ENCODE results near the gene ARHGAP9. TPM values are rescaled to one million over a fixed set of nuclear protein-coding genes. Genes with fewer than 3 reads are reported as not detected.
A peak's percentile ranks its signal among the peaks of the same experiment; 100 is the strongest.

ARHGAP9 gene
- polyA plus RNA-seq, 1 of the 3 experiments (the other 2 are of a cell fraction), result 0.66 TPM

- Histone ChIP-seq H3K4me1 (ENCODE audit: control insufficient read depth in 1 of 2, insufficient read depth in 2 of 2, low read depth in 1 of 2, low read length in 1 of 2) (peaks cover 6 to 16% of the 10 kb centered on the region in 2 experiments; a peak in 2 of 4 replicates), H2AFZ (ENCODE audit: low read depth) (no peak overlapping the region), H3K36me3 (replicated peaks in 1 of 2; ENCODE audit: control insufficient read depth in 1 of 2, insufficient read depth in 2 of 2, low read length in 1 of 2) (no peaks in the 10 kb centered on the region), H3K27me3 (ENCODE audit: insufficient read depth) (no peaks in the 10 kb centered on the region), H3K9ac (no peak overlapping the region), H3K9me3 (no peaks in the 10 kb centered on the region), H3K27ac (ENCODE audit: low read depth in 2 of 2, low read length in 1 of 2) (no peak overlapping the region), H3K79me2 (ENCODE audit: insufficient read depth) (no peaks in the 10 kb centered on the region), H3K4me3 (ENCODE audit: low read depth in 2 of 2, low read length in 1 of 2) (no peak overlapping the region), H3K4me2 (no peak overlapping the region), H3F3A (replicated peaks; ENCODE audit: insufficient read depth) (no peaks in the 10 kb centered on the region), H3K9me2 (no peaks in the 10 kb centered on the region), H4K20me1 (ENCODE audit: insufficient read depth) (no peaks in the 10 kb centered on the region)
- DNase-seq, result peak; percentile 81
- 2% methylated on average over 6 of the region's 7 CpGs for WGBS (ENCODE audit: low lambda C conversion rate)
- POLR2A ChIA-PET, result interaction anchor here (0.6 to 1.3 kb wide), 2 partner anchors 97 to 145 kb away, joined by 3 to 4 read pairs; no protein-coding TSS in a partner anchor
- TF ChIP-seq RCOR1 (IDR thresholded peaks at IDR 0.05; ENCODE audit: low read length) (no peak), CHD2 (IDR thresholded peaks at IDR 0.05; ENCODE audit: low read length, partially characterized antibody) (peak; percentile 30), SMC3 (IDR thresholded peaks at IDR 0.05; ENCODE audit: low read depth, low read length) (peak; percentile 91), CTCF (IDR thresholded peaks at IDR 0.05) (peak; percentile 90), RAD21 (IDR thresholded peaks at IDR 0.05; ENCODE audit: low read length) (peak; percentile 97), IRF3 (IDR thresholded peaks at IDR 0.05; ENCODE audit: low read depth, low read length) (no peak), POLR2AphosphoS5 (IDR thresholded peaks at IDR 0.05; ENCODE audit: low read depth, low read length) (no peak)
- CTCF ChIA-PET, result interaction anchor here (0.6 to 13.7 kb wide), 54 partner anchors 7 to 426 kb away, joined by 3 to 391 read pairs (median 6); partner anchors contain the start of genes ARHGAP9, INHBC, SHMT2 and STAC3
Measured at GRCh38 chr12:57452937-57453509, 26.6 kb downstream of the ARHGAP9 start.

GRCh38 chr12:57452181-57452936 lies 27.3 kb downstream of the ARHGAP9 start:
- TF ChIP-seq GABPA (IDR thresholded peaks at IDR 0.05; ENCODE audit: low read depth) (no peak), MEF2A (IDR thresholded peaks at IDR 0.05; ENCODE audit: borderline replicate concordance, low read depth) (peak; percentile 31; the same call in 1 of the 2 replicates), MAX (IDR thresholded peaks at IDR 0.05; ENCODE audit: low read depth) (no peak; the same call in 1 of the 2 replicates), TEAD4 (IDR thresholded peaks at IDR 0.05; ENCODE audit: borderline replicate concordance, insufficient read depth) (no peak), REST (IDR thresholded peaks at IDR 0.05; ENCODE audit: low read depth, low read length) (no peak), TCF12 (IDR thresholded peaks at IDR 0.05) (no peak), SIN3A (IDR thresholded peaks at IDR 0.05; ENCODE audit: borderline replicate concordance, low read depth, low read length) (no peak), ZBTB33 (IDR thresholded peaks at IDR 0.05; ENCODE audit: borderline replicate concordance, low read depth) (no peak)

More at GRCh38 chr12:57452181-57452936, 27.3 kb downstream of the ARHGAP9 start:
- ChIA-PET POLR2A (interaction anchor here (1.3 kb wide), 1 partner anchor 144 kb away, joined by 3 read pairs; no protein-coding TSS in a partner anchor), CTCF (interaction anchor here (0.6 to 13.7 kb wide), 52 partner anchors 8 to 426 kb away, joined by 3 to 391 read pairs (median 6); partner anchors contain the start of genes INHBC, SHMT2 and STAC3)
- no peaks in the 10 kb centered on the region for H3K9me3 ChIP-seq
- no peak overlapping the region for H3K4me3 ChIP-seq (ENCODE audit: low read depth in 2 of 2, low read length in 1 of 2)
- no peaks in the 10 kb centered on the region for H3K36me3 ChIP-seq (replicated peaks in 1 of 2; ENCODE audit: control insufficient read depth in 1 of 2, insufficient read depth in 2 of 2, low read length in 1 of 2)
- no peaks in the 10 kb centered on the region for H3K27me3 ChIP-seq (ENCODE audit: insufficient read depth)
- H2AFZ ChIP-seq (ENCODE audit: low read depth), result no peak overlapping the region
- no peak for DNase-seq
- 37% methylated on average over 8 of the region's 9 CpGs for WGBS (ENCODE audit: low lambda C conversion rate)
- H3K27ac ChIP-seq (ENCODE audit: low read depth in 2 of 2, low read length in 1 of 2), result peak overlapping the region in 1 of 2 experiments; percentile 34; a peak in 1 of 4 replicates
- no peaks in the 10 kb centered on the region for H3K9me2 ChIP-seq
- peaks cover 6 to 16% of the 10 kb centered on the region in 2 experiments; a peak in 2 of 4 replicates for H3K4me1 ChIP-seq (ENCODE audit: control insufficient read depth in 1 of 2, insufficient read depth in 2 of 2, low read depth in 1 of 2, low read length in 1 of 2)
- no peaks in the 10 kb centered on the region for H4K20me1 ChIP-seq (ENCODE audit: insufficient read depth)
- peak overlapping the region; percentile 3; the same call in 1 of the 2 replicates for H3K4me2 ChIP-seq
- no peak overlapping the region for H3K9ac ChIP-seq
- H3F3A ChIP-seq (replicated peaks; ENCODE audit: insufficient read depth), result no peaks in the 10 kb centered on the region
- H3K79me2 ChIP-seq (ENCODE audit: insufficient read depth), result no peaks in the 10 kb centered on the region

Measured in SK-N-SH (cell line).